ENCODE measurements around the gene C3orf20. TPM values are rescaled to one million over a fixed set of nuclear protein-coding genes. Genes with fewer than 3 reads are reported as not detected.

Gene C3orf20
- total RNA-seq, 2 donors from 2014 or later: 0.12 to 0.42 TPM

- ATAC-seq: no peak
- DNase-seq: no peak
- no peaks in the 10 kb centered on the region for H3K9me3 ChIP-seq (ENCODE audit: control insufficient read depth, low read length, poor library complexity, severe bottlenecking)
- Mint-ChIP-seq H3K4me3 (no peak overlapping the region), H3K27ac (no peak overlapping the region), H3K4me1 (no peaks in the 10 kb centered on the region), H3K27me3 (peaks cover 68% of the 10 kb centered on the region), H3K36me3 (ENCODE audit: low read depth) (peaks cover under 1% of the 10 kb centered on the region)
Measured at GRCh38 chr3:14820156-14820555, 145.2 kb downstream of the C3orf20 start.

DNA sequence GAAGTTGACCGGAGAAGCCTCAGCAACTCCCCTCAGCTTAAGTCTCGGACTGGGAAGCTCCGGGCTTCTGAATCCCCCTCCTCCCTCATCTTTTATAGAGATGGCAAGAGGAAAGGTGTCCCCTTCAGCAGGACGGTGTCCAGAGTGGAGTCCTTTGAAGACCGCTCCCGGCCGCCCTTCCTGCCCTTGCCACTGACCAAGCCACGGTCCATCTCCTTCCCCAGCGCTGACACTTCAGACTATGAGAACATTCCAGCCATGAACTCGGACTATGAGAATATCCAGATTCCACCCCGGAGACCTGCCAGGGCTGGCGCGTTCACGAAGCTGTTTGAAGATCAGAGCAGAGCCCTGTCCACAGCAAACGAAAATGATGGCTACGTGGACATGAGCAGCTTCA is 146.2 kb downstream of the C3orf20 start:
- ATAC-seq (no peak), DNase-seq (no peak)
- no peaks in the 10 kb centered on the region for H3K9me3 ChIP-seq (ENCODE audit: control insufficient read depth, low read length, poor library complexity, severe bottlenecking)
- H3K4me3 Mint-ChIP-seq: no peak overlapping the region
- H3K27me3 Mint-ChIP-seq: peaks cover 61% of the 10 kb centered on the region
- H3K4me1 Mint-ChIP-seq: no peaks in the 10 kb centered on the region
- no peak overlapping the region for H3K27ac Mint-ChIP-seq
- H3K36me3 Mint-ChIP-seq (ENCODE audit: low read depth): no peaks in the 10 kb centered on the region

DNA sequence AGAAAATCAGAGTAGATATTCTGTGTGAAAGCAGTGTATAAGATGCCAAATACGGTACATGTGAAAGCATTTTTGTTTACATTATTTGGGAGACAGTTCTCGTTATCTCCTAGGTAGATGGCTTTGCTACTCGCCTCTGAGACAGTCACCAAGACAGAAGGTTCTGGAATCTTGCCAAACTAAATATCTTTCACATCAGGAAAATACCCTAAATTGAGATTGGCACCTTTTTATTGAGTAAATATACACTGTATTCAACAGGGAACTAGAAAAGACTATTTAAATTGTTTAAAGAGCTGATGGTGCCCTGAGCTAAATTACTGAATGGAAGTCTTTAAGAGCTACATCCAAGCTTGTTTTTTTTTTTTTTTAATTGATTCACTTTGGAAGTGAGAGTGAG is 147.2 kb downstream of the C3orf20 start:
- no peaks in the 10 kb centered on the region for H3K4me1 Mint-ChIP-seq
- H3K9me3 ChIP-seq (ENCODE audit: control insufficient read depth, low read length, poor library complexity, severe bottlenecking): no peaks in the 10 kb centered on the region
- ATAC-seq: no peak
- no peaks in the 10 kb centered on the region for H3K36me3 Mint-ChIP-seq (ENCODE audit: low read depth)
- no peak overlapping the region for H3K27ac Mint-ChIP-seq
- no peak overlapping the region for H3K4me3 Mint-ChIP-seq
- H3K27me3 Mint-ChIP-seq: peaks cover 60% of the 10 kb centered on the region
- DNase-seq: no peak

Other genes with a start within 250 kb of the C3orf20 start
- under 1 TPM in 1 of 2 donors, not detected in 1; 0.10 TPM for gene GRIP2, start 134.8 kb upstream of the C3orf20 start, total RNA-seq
- gene CCDC174, start 23.4 kb upstream of the C3orf20 start, total RNA-seq: 10 to 100 TPM; 26.9 to 55.9 TPM
- gene FGD5, start 143.8 kb downstream of the C3orf20 start, total RNA-seq: not detected

Data from T-helper 17 cell (primary cell).